Left lung (tissue), 10 donors: ENCODE results near the gene DMRTA2. TPM values are rescaled to one million over a fixed set of nuclear protein-coding genes. Genes with fewer than 3 reads are reported as not detected.

ENCODE experiments used
- ATAC-seq: fragments of 200-7000 bp; cut with Tn5 transposase; one replicate; pipeline ENCODE4 v1.9.1; 2020; ENCODE audit warnings: moderate library complexity
- DNase-seq, 4 donors: peaks; one replicate each; pipeline ENCODE4 v3.0.0-alpha.2; 2013 to 2020
- H3K27ac ChIP-seq, 2 donors: fragments of 200-600 bp; sonication (generic) in 1 of 2; one replicate each; pipeline versions ENCODE4 v1.5.0 to v1.8.0; 2020 to 2021
- H3K27me3 ChIP-seq, 2 donors: fragments of 200-600 bp; sonication (generic) in 1 of 2; one replicate each; pipeline versions ENCODE4 v1.5.0 to v1.8.0; 2020 to 2021
- H3K36me3 ChIP-seq, 2 donors: fragments of 200-600 bp; sonication (generic) in 1 of 2; one replicate each; pipeline versions ENCODE4 v1.5.0 to v1.8.0; 2020 to 2021
- H3K4me1 ChIP-seq, 2 donors: fragments of 200-600 bp; one replicate each; pipeline ENCODE4 v1.8.0; 2021
- H3K4me3 ChIP-seq, 2 donors: fragments of 200-600 bp; sonication (generic) in 1 of 2; one replicate each; pipeline versions ENCODE4 v1.5.0 to v1.8.0; 2020 to 2021; ENCODE audit warnings: mild to moderate bottlenecking in 1 of 2
- H3K9me3 ChIP-seq, 2 donors: fragments of 200-600 bp; sonication (generic) in 1 of 2; one replicate each; pipeline versions ENCODE4 v1.5.0 to v1.8.0; 2020 to 2021
- CTCF ChIP-seq, 2 donors: fragments of 200-600 bp; sonication (generic) in 1 of 2; IDR thresholded peaks; one replicate each; pipeline versions ENCODE4 v1.5.0 to v1.8.0; 2021; ENCODE audit warnings: antibody characterized with exemption in 2 of 2
- intact Hi-C, 2 donors: fragments of 100-400 bp; cut with DNase I; formaldehyde crosslinking; loops; one replicate each; pipeline versions ENCODE4 v1.11.2 to v1.14.2; 2022
- polyA plus RNA-seq, 6 donors: library from polyadenylated mRNA; unstranded; fragments of 120-200 nt; gene quantifications; one replicate each; pipeline ENCODE4 v1.2.1, GENCODE V29; 2013; ENCODE audit not compliant: insufficient read length in 6 of 6
- total RNA-seq, 2 donors: library from RNA; stranded (reverse); fragmentation: NEBNext Ultra II Directional; extraction: Animal tissue kit (Norgen Biotek cat#: 25700); gene quantifications; one replicate each; pipeline ENCODE4 v1.2.1, GENCODE V29; 2021
- donor health status: DM: no; HTN: yes; CAD: no.
- donor health status: DM: no; HTN: no; CAD: no.

Gene DMRTA2
- total and polyA plus RNA-seq, 8 donors, result 0.05 to 0.06 TPM; not detected in 6

GRCh38 chr1:50417946-50418599 is 5.2 kb downstream of the DMRTA2 start:
- no peak overlapping the region for H3K27ac ChIP-seq
- peaks cover 90 to 100% of the 10 kb centered on the region in 2 donors for H3K27me3 ChIP-seq
- no peak for DNase-seq
- no peak for ATAC-seq
- H3K36me3 ChIP-seq, result no peaks in the 10 kb centered on the region
- H3K4me1 ChIP-seq, result peaks cover 5 to 53% of the 10 kb centered on the region in 2 donors
- TF ChIP-seq CTCF (IDR thresholded peaks at IDR 0.05), result no peak
- intact Hi-C loops, result no loop called here
- H3K4me3 ChIP-seq, result no peak overlapping the region
- H3K9me3 ChIP-seq, result no peaks in the 10 kb centered on the region

- peaks cover 85 to 100% of the 10 kb centered on the region in 2 donors for H3K27me3 ChIP-seq
- no peak overlapping the region for H3K27ac ChIP-seq
- DNase-seq, result no peak
- no peak for ATAC-seq
- TF ChIP-seq CTCF (IDR thresholded peaks at IDR 0.05), result no peak
- H3K9me3 ChIP-seq, result no peaks in the 10 kb centered on the region
- no peaks in the 10 kb centered on the region for H3K36me3 ChIP-seq
- intact Hi-C loops, result no loop called here
- no peak overlapping the region for H3K4me3 ChIP-seq
- peaks cover 4 to 48% of the 10 kb centered on the region in 2 donors for H3K4me1 ChIP-seq
These were observed 5.7 kb downstream of the DMRTA2 start for GRCh38 chr1:50417507-50417906.

GRCh38 chr1:50416553-50417453 is 6.4 kb downstream of the DMRTA2 start:
- Histone ChIP-seq H3K36me3 (no peaks in the 10 kb centered on the region), H3K27ac (no peak overlapping the region), H3K9me3 (no peaks in the 10 kb centered on the region), H3K4me3 (no peak overlapping the region), H3K27me3 (peaks cover 77 to 98% of the 10 kb centered on the region in 2 donors), H3K4me1 (peaks cover 4 to 45% of the 10 kb centered on the region in 2 donors)
- no peak for DNase-seq
- no peak for TF ChIP-seq CTCF (IDR thresholded peaks at IDR 0.05)
- no peak for ATAC-seq
- intact Hi-C loops, result no loop called here

GRCh38 chr1:50416150-50416527 is 7.1 kb downstream of the DMRTA2 start:
- DNase-seq (no peak), ATAC-seq (no peak)
- no peaks in the 10 kb centered on the region for H3K9me3 ChIP-seq
- no peak for TF ChIP-seq CTCF (IDR thresholded peaks at IDR 0.05)
- intact Hi-C loops, result no loop called here
- H3K4me1 ChIP-seq, result peaks cover 4 to 38% of the 10 kb centered on the region in 2 donors
- H3K4me3 ChIP-seq, result no peak overlapping the region
- peaks cover 71 to 95% of the 10 kb centered on the region in 2 donors for H3K27me3 ChIP-seq
- H3K27ac ChIP-seq, result no peak overlapping the region
- H3K36me3 ChIP-seq, result no peaks in the 10 kb centered on the region
